Upper lobe of left lung (tissue), 4 donors: Measurements from ENCODE around the gene EPHA2.

ENCODE experiments used
- EP300 ChIP-seq, 4 donors: sonication (generic); formaldehyde crosslinking; IDR thresholded peaks; one replicate each; pipeline ENCODE4 v1.5.1; 2017; ENCODE audit warnings: antibody characterized with exemption in 4 of 4, control low read depth in 2 of 4
- POLR2A ChIP-seq, 4 donors: fragments of 450-650 bp; IDR thresholded peaks; one replicate each; pipeline ENCODE4 v1.5.1; 2016 to 2017; ENCODE audit warnings: antibody characterized with exemption in 4 of 4, mild to moderate bottlenecking in 2 of 4
- TF ChIP-seq, protein P1 (sequence below), 6 experiments: fragments of 450-650 bp in 4 of 6; fragments of 200-600 bp in 2 of 6; sonication (generic) in 2 of 6; IDR thresholded peaks; one replicate each; pipeline ENCODE4 v1.5.1; 2016 to 2019; ENCODE audit warnings: antibody characterized with exemption in 6 of 6

- TF ChIP-seq, protein P1, sequence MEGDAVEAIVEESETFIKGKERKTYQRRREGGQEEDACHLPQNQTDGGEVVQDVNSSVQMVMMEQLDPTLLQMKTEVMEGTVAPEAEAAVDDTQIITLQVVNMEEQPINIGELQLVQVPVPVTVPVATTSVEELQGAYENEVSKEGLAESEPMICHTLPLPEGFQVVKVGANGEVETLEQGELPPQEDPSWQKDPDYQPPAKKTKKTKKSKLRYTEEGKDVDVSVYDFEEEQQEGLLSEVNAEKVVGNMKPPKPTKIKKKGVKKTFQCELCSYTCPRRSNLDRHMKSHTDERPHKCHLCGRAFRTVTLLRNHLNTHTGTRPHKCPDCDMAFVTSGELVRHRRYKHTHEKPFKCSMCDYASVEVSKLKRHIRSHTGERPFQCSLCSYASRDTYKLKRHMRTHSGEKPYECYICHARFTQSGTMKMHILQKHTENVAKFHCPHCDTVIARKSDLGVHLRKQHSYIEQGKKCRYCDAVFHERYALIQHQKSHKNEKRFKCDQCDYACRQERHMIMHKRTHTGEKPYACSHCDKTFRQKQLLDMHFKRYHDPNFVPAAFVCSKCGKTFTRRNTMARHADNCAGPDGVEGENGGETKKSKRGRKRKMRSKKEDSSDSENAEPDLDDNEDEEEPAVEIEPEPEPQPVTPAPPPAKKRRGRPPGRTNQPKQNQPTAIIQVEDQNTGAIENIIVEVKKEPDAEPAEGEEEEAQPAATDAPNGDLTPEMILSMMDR (IDR thresholded peaks at IDR 0.05), result peak; percentile 86 to 95 (median 92)
- TF ChIP-seq POLR2A (IDR thresholded peaks at IDR 0.05) (no peak), EP300 (IDR thresholded peaks at IDR 0.05) (no peak)
Measured at GRCh38 chr1:16078925-16079656, 76.8 kb downstream of the EPHA2 start.
